ENCODE results near the gene CCR5AS.
"Not testable (repeated sequence)": the region's sequence is repeated elsewhere in the genome, so short reads cannot be mapped to it uniquely, and the experiment has no call there.

Gene CCR5AS

GRCh38 chr3:46438831-46439230 is 32.0 kb upstream of the CCR5AS start:
- DNase-seq (ENCODE audit: low read depth): no peak
- TF ChIP-seq CTCF (IDR thresholded peaks at IDR 0.05; ENCODE audit: control insufficient read depth, insufficient read depth, low read depth, low read length, missing control alignments): no peak
- H3K4me3 ChIP-seq (ENCODE audit: control insufficient read depth, low read depth, low read length): no peak overlapping the region

- DNase-seq (ENCODE audit: low read depth): no peak
Measured at GRCh38 chr3:46435081-46435726, 28.3 kb upstream of the CCR5AS start.

GRCh38 chr3:46433841-46434240 is 27.0 kb upstream of the CCR5AS start:
- no peak overlapping the region for H3K4me3 ChIP-seq (ENCODE audit: control insufficient read depth, low read depth, low read length)
- DNase-seq (ENCODE audit: low read depth): no peak
- no peak for TF ChIP-seq CTCF (IDR thresholded peaks at IDR 0.05; ENCODE audit: control insufficient read depth, insufficient read depth, low read depth, low read length, missing control alignments)

More at GRCh38 chr3:46435081-46435726, 28.3 kb upstream of the CCR5AS start:
- no peak for TF ChIP-seq CTCF (IDR thresholded peaks at IDR 0.05; ENCODE audit: control insufficient read depth, insufficient read depth, low read depth, low read length, missing control alignments)
- H3K4me3 ChIP-seq (ENCODE audit: control insufficient read depth, low read depth, low read length): no peak overlapping the region

GRCh38 chr3:46433118-46433517 is 26.3 kb upstream of the CCR5AS start:
- H3K4me3 ChIP-seq (ENCODE audit: control insufficient read depth, low read depth, low read length); DNase-seq (ENCODE audit: low read depth): not testable (repeated sequence)

- not testable (repeated sequence) for DNase-seq (ENCODE audit: low read depth); H3K4me3 ChIP-seq (ENCODE audit: control insufficient read depth, low read depth, low read length)
Measured at GRCh38 chr3:46431905-46432304, 25.0 kb upstream of the CCR5AS start.

GRCh38 chr3:46430879-46431278 is 24.0 kb upstream of the CCR5AS start:
- DNase-seq (ENCODE audit: low read depth); H3K4me3 ChIP-seq (ENCODE audit: control insufficient read depth, low read depth, low read length): not testable (repeated sequence)

GRCh38 chr3:46429671-46430070 is 22.8 kb upstream of the CCR5AS start:
- DNase-seq (ENCODE audit: low read depth): no peak
- no peak for TF ChIP-seq CTCF (IDR thresholded peaks at IDR 0.05; ENCODE audit: control insufficient read depth, insufficient read depth, low read depth, low read length, missing control alignments)
- H3K4me3 ChIP-seq (ENCODE audit: control insufficient read depth, low read depth, low read length): no peak overlapping the region

- TF ChIP-seq CTCF (IDR thresholded peaks at IDR 0.05; ENCODE audit: control insufficient read depth, insufficient read depth, low read depth, low read length, missing control alignments): no peak
- DNase-seq (ENCODE audit: low read depth): no peak
- no peak overlapping the region for H3K4me3 ChIP-seq (ENCODE audit: control insufficient read depth, low read depth, low read length)
Measured at GRCh38 chr3:46429250-46429649, 22.4 kb upstream of the CCR5AS start.

Measured in AG09309 (cell line).